ENCODE data around the gene TDRD7.

TDRD7 gene

DNA sequence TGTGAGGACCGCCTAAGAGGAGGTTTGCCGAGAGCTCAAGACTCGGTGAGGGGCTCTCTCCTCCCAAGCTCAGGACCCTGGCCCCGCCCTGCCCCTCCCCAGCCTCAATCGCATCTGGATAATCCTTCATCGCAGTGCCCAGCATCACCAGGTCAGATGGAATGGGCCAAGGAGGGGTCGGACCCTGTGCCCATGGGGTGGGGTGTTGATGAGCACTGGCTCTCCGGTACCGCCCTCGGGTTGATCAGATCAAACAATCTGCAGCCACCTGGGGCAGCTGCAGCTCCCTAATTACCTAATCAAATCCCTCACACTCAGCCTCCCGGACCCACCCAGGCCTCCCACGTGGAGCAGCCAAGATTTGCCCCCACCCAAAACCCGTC lies 24.4 kb upstream of the TDRD7 start:
- DNase-seq, result no peak

DNA sequence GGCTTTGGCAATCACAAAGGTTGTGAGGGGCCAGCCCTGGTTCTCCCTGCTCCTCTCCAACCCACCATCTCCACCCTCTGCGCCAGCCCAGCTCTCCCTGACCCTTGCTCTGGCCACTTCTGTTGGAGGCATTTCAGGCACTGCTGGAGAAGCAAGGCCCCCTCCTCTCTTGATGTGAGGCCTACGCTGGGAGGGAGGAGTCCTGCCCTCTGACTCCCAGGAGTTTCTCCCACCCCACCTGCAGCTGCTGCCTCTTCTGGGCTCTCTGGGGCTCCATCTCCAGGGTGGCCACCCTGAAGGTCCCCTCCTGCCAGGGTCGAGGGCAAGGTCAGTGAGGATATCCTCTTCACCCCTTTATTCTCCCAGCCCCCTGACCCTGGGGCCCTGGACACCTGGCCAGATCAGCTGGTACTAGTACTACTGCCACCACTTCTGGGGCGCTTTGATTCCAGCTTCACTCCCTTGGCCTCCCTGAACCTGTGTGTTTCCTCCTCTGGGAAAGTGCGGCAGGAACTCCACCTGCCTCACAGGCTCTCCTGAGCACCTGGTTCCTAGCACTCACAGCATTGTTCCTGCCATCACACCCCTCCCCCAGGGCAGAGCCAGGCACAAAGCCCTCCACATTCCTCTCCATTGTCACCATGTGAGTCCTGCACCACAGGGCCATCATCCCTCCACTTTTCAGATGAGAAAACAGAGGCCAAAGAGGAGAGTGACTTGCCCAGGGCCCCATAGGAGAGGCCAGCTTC lies 23.8 kb upstream of the TDRD7 start:
- no peak for DNase-seq

GRCh38 chr9:97388721-97389238 lies 23.1 kb upstream of the TDRD7 start:
- peak; percentile 78 for DNase-seq

DNA sequence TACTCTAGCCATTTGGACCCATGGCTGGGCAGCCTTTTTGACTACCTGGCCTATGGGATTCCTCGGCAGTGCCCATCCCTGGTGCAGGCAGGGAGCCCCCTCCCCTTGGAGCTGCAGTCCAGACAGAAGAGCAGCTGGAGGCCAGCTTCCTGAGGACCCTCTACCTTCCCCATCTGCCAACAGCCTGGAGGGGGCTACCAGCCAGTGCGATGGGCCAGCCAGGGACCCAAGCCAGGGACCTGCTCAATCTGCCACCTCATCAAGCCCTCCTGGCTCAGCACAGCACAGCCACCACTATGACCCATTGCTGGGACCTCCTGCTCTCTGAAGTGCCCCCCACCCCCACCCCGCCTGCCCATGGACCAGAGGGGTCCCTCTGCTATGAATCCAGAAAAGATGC lies 22.6 kb upstream of the TDRD7 start:
- DNase-seq, result no peak

- DNase-seq, result no peak
Measured at GRCh38 chr9:97390791-97391406, 21.0 kb upstream of the TDRD7 start.

DNA sequence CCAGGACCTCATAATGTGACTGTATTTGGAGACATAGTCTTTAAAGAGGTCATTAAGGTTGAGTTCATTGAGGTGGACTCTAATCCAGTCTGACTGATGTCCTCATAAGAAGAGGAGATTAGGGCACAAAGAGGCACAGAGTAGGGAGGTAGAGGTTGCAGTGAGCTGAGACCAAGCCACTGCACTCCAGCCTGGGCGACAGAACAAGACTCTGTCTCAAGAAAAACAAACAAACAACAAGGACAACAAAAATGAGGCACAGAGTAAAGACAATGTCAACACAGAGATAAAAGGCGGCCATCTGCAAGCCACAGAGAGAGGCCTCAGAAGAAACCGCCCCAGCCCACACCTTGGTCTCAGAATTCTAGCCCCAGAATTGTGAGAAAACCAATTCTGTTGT lies 17.0 kb upstream of the TDRD7 start:
- DNase-seq, result no peak

DNA sequence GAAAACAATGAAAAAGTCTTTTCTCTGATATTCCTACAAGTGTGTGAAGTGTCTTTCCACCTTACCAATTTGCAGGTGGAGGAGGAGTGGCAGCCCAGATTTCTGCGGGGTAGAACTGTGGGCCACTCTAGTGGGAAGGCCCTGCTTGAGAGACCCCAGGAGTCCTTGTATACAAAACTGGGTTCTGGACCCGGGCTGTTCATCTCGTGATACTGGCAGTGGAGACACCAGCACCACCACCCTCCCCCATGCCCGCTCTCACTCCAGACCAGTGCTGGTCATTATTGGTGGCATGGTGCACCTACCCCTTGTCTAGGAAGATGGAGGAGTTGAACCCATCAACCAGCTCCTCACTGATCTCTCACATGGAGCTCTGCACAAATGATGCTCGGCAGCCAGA lies 16.2 kb upstream of the TDRD7 start:
- DNase-seq, result no peak

GRCh38 chr9:97396256-97396655 lies 15.6 kb upstream of the TDRD7 start:
- DNase-seq, result no peak

GRCh38 chr9:97397220-97397619 lies 14.7 kb upstream of the TDRD7 start:
- peak; percentile 96 for DNase-seq

DNA sequence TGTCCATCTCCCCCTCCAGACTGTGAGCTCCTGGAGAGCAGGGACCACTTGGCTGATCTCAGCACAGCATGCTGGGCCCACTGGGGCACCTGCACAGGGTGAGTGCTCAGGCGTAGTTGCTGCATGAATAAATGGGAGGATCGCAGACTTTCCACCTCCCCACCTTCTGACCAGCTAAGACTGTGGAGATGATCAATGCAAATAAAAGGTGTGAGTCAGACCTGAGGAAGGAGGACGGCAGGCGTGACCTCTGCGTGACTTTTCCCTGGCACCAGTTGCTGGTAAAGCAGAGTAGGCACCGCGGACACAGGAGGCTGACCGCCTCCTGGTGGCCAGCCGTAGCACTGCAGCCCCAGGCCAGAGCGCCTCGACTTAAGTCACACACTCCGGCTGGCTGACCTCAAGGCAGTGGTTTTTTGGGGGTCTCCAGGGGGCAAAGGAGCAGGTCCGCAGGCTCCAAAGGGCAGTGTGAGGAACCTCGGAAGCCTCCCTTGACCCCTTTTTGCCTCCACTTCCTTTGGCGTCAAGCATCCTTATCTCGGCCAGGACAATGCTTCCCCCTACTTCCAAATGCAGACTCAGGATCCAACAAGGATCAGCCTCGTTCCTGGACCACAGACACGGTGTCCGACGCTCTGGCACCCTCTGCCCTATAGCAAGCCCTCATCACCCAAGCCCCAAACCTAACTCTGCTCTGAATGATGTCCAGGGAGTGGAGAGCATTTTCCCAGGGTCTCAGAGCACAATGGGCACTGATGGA lies 12.7 kb upstream of the TDRD7 start:
- DNase-seq, result peak; percentile 71

- no peak for DNase-seq
Measured at GRCh38 chr9:97403746-97404316, 8.1 kb upstream of the TDRD7 start.

GRCh38 chr9:97405551-97405950 lies 6.3 kb upstream of the TDRD7 start:
- DNase-seq, result no peak

- no peak for DNase-seq
Measured at GRCh38 chr9:97406620-97407177, 5.2 kb upstream of the TDRD7 start.

DNA sequence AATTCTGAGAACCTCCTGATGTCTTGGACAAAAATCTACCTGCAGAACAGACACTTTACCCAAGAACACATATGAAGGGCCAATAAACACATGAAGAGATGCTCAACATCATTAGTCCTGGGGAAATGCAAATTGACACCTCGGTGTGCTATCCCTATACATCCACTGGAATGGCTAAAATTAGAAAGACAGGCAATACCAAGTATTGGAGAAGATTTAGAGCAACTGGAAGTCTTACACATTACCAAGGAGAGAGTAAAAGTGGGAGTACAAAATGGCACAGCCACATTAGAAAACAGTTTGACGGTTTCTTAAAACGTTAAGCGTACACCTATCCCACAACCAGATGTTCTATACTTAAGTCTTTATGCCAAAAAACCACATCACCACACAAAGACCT lies 3.3 kb upstream of the TDRD7 start:
- no peak for DNase-seq

- no peak for DNase-seq
Measured at GRCh38 chr9:97411440-97411788, 482 bp upstream of the TDRD7 start.

GRCh38 chr9:97412626-97413385 lies 910 bp downstream of the TDRD7 start:
- DNase-seq, result no peak

DNA sequence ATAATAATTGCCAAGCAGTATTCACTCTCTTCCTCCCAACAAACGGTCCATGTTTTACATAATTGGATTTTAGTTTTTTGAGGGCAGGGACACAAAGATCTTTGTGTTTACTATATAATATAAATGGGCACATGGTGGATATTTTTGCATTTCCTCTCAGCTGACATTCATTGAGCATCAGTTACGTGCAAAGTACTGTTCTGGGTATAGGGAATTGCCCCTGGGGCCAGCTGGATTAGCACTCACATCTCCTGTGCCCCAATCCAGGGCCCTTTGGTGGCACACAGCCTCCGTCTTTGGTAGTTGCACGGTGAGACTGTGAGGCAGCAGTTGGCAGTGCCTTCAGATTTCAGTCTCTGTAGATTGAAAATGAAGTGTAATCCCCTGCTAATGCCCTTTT lies 1.6 kb downstream of the TDRD7 start:
- DNase-seq, result no peak

DNA sequence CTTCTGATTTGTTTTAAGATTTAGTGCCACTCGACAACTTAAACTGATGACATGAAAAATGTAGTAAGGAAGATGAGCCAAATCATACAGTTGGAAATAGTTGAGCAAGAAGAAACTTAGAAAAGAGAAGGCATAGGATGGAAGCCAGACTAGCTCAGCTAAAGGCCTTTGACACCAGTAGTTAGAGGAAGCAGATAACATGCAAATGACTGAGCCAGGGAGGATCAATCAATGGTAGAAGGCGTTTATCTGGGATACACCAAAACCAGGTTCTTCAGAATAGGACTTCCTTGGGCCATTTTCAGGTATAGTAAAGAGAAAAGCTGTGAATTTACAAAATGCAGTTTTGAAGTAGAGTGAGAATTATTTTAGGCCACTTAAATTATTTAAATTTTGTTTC lies 3.2 kb downstream of the TDRD7 start:
- DNase-seq, result no peak

DNA sequence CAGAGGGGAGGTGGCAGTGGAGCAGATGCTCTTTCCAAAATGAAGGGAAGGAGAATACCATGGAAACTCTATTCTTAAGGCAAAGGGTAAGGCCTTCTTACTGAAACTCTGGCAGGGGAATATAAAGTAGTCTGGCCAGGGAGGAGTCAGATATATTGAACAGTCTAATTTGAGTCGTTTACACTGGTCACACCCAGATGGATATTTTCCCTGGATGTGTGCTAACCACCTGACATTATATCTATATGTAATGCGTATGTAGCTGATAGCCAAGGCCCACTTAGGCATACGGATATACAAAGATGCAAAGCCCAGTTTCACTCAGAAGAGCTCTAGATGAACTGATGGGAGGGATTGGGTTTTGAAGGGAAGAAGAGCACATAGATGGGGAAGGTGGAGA lies 7.0 kb downstream of the TDRD7 start:
- no peak for DNase-seq

- no peak for DNase-seq
Measured at GRCh38 chr9:97419309-97419867, 7.5 kb downstream of the TDRD7 start.

- no peak for DNase-seq
Measured at GRCh38 chr9:97425336-97425972, 13.6 kb downstream of the TDRD7 start.

DNA sequence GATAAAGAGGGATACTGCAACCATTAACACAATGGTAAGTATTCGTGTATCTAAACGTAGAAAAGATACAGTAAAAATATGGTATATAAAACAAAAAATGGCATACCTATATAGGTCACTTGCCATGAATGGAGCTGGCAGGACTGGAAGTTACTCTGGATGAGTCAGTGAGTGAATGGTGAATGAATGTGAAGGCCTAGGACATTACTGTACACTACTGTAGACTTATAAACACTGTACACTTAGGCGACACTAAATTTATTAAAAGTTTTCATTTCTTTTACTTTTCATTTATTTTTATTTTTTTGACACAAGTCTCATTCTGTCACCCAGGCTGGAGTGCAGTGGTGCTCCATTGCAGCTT lies 14.1 kb downstream of the TDRD7 start:
- DNase-seq, result no peak

All from activated CD4-positive, alpha-beta T cell treated with anti-CD3 and anti-CD28 coated beads, Interleukin-10, Interleukin-2, amounts not matched to agents 100 ng/mL and 50 ng/mL, durations not matched to agents 16 hours and 8 hours (primary cell).